Activated CD8-positive, alpha-beta memory T cell treated with anti-CD3 and anti-CD28 coated beads for 4 hours (primary cell): ENCODE results near the gene VAPB.
"Not testable (repeated sequence)": the region's sequence is repeated elsewhere in the genome, so short reads cannot be mapped to it uniquely, and the experiment has no call there.

ENCODE experiments used
- DNase-seq, 2 donors: peaks; one replicate each; pipeline ENCODE4 v3.0.0-alpha.2; 2020; ENCODE audit warnings: low read depth in 2 of 2

Gene VAPB, protein sequence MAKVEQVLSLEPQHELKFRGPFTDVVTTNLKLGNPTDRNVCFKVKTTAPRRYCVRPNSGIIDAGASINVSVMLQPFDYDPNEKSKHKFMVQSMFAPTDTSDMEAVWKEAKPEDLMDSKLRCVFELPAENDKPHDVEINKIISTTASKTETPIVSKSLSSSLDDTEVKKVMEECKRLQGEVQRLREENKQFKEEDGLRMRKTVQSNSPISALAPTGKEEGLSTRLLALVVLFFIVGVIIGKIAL

DNA sequence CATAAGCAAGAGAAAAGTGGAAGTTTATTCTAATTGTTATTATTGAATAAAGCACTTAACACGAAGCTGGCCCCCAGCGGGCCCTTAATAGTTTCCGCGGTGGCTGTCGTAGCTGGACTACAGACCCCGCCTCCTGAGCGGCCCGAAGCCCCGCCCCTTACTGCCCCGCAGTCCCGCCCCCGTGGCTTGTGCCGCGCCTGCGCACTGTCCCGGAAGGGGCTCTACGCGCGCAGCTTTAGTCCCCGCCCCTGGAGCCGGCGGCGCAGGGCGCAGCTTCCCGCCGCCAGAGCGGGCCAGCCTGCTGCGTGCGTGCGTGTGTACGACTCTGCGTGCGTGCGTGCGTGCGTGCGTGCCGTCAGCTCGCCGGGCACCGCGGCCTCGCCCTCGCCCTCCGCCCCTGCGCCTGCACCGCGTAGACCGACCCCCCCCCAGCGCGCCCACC lies at the start of gene VAPB:
TSS of gene VAPB (plus strand) at position 348 of the 442 bp plus-strand sequence. CDS start 231 bp downstream, outside the sequence.
- DNase-seq = peak; percentile 92 to 93

DNA sequence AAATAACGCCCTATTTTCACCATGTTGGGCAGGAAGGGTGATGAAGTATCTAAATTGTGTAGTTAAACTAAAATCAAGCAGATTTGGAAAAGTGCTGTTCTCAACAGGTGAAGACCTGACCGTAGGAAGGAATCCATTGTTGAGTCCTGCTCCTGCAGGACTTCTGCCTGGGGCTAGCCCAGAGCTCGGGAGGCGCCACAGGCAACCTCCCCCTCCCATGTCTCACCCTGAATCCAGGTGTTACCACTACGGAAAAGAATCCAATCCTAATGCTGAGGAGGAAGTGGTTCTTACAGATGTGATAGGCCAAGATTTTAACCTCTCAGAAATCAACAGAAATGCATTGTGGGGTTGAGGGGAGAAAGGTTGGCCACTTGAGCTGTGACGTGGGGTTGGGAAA lies 49.3 kb upstream of the VAPB start:
- DNase-seq = no peak

DNA sequence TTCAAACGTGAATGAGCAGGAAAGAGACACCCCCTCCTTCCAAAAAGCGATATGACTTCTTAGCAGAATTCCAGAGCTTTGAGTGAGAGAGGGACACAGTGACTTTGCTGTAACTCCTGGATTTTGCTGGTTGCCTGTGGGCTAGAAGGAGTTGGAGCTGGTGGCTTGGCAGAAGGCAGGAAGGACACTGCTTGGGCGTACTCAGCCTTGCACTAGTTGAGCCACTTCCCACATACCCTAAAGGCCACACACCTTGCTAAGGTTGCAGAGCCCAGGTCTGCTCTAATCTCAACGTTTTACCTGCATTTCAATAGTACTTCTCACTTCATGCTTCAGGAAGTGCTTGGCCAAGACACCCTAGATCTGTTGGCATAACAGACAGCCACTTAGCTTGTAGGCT lies 48.9 kb upstream of the VAPB start:
- no peak for DNase-seq

DNA sequence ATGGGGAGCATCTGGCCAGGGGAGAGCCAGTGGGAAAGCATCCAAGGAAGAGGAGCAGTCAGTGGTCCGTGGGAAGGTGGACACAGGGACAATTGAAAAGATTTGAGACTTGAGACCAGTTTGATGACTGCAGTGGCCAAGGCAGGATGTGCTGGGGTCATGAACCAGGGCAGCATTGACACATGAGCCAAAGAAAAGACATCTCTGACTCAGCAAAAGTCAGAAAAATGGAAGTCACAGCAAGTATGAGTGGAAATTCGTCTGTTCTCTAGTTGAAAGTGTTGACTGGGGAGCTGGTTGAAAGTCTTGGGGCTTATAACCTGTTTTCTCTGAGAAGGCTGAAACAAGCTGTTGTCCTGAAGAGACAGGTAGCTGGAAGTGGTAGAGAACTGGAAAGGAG lies 48.2 kb upstream of the VAPB start:
- DNase-seq = no peak

DNA sequence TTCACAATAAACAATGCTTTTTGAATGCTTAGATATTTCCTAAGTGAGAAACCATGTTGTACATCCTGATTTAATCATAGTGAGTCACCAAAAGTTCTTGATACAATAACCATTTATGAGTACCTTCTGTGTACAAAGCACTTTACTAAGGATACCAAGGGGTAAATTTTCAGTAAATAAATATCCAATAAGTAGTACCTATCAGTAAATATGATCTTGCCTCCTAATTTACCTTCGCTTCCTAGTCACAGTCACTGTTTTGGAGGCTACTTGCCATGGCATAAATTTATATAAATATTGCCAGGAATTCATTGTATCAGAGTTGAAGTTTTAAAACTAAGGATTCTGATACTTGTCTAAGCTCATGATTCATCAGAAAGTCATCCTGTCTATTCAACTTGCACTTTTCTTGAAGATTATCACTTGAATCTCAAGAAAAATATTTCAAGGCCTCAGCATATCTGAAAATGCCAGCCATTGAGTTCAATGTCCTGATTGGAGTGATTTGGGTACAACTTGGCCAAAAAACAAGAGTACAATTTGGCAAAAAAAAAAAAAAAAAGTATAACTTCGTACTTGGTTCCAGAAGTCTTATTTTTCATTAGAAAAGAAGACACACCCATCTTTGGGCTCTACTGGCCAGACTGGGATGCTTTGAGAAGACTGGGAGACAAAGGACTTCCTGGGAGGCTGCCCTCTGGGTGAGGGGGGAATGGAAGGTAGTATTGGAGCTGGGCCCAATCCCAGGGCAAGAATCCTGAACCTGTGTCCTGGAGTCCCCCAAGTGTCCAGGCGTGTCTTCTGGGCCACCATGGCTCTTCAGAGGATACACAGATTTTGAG lies 46.7 kb upstream of the VAPB start:
- DNase-seq = no peak

DNA sequence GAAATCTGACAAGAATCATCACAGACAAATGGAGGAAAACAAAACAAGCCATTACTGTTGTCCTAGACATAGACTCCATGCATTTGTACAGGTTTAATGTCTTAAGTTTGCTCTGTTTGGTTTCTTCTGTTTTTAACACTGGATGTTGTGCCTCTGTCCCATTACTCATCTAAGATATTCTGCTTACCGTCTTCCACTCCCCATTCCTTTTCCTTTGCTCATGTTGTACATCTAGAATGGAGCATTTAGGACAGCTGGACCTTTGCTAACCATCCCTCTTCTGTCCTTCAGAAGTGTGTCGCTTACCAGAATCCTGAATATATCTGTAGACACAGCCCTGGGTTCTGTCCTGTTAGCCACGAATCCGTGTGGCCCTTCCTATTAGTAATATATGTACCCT lies 44.3 kb upstream of the VAPB start:
- DNase-seq = no peak

DNA sequence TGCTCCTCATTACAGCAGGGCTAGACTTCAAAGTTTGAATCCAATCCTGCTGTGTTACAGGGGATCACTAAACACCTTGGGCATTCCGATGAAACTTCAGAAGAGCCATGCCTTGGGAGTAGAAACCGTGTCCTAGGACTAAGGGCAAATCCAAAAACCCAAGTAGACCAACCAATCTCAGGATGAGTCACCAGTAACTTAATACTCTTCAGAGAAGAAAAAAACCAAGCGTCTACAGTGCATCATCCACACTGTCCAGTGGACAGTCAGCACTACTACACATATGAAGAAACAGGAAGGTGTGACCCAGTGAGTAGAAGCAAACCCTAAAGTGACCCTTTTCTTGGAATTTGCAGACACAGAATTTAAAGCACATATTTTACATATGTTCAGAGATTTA lies 39.5 kb upstream of the VAPB start:
- no peak for DNase-seq

DNA sequence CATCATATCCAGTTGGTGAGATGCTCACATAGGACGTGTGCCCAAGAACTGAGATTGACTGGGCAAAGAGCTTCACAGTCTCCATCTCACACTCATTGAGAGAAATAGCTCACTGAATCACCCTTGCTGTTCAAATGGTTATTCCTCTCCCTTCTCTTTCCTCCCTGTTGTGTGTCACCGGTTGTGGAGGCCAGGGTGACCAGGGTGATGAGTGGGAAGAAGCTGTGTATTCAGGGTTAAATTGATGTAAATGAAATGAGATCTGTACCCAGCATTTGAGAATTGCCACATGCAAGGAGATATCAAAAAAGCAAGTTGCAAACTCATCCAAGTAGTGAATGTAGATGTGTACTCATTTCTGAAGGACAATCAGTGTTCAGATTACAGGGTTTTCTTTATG lies 36.6 kb upstream of the VAPB start:
- no peak for DNase-seq

DNA sequence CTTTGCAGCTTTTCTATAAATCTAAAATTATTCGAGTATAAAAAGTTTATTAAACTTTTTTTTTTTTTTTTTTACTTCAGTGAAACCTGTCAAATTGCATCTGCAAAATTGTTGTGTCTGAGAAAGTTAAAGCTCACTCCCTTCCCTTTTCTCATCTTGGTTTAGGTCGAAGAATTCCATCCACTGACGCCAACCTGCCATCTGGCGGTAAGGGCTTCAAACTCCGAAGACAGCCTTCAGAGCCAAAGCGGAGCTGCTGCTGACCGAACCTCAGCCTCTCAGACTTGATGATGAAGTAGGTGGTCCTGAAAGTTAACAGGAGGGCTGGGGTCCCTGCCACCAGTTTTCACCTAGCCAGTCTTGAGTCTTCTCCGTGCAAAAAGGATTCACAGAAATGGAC lies 29.6 kb upstream of the VAPB start:
- no peak for DNase-seq

DNA sequence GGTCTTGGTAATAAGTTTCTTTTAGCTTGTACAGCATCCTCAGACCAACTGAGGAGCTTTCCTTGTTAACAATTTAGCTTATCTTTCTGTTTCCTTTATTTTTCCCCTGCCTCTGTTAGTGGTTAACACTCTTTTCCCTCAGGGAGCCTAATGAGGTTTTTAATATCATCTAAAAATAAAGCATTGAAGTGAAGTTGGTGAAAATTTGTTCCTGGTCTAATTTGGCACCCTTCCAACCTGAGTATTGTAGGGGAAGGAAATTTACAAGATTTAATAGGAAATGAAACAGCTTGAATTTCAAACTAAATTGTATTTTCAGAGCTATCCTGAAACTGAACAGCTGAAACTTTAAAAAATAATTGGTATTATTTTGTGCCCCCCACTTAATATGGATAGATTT lies 28.1 kb upstream of the VAPB start:
- DNase-seq = no peak

DNA sequence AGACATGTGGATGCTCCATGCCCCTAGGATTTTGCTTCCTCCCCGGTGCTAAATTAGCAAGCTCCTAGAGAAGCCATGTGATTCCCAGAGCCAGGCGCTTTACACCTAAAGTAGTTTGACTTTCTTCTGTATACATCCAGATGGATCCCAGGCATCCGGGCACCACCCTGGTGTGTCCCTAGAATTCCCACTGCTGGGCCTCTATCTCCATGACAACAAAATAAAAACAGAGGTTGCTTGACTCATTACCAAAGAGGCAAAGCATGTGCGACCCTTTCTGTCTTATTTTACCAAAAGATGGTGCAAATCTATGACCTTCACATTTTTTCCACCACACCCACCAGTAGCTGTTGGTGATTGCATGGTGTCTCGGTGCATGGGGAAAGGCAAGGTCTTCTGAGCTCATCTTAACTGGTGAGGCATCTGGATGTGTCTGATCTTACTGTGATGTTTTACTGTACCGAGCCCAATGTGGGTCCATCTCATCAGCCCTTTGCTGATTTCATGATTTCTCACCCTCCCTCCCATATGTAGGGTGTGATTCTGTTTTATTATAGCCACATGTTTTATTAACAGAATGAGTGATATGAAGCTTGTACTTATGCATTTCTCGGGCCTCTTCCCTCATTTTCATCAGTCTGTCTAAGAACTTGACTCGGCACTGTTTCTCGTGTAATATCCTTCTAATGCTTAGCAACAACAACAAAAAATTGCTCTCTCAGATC lies 27.4 kb upstream of the VAPB start:
- DNase-seq = no peak

DNA sequence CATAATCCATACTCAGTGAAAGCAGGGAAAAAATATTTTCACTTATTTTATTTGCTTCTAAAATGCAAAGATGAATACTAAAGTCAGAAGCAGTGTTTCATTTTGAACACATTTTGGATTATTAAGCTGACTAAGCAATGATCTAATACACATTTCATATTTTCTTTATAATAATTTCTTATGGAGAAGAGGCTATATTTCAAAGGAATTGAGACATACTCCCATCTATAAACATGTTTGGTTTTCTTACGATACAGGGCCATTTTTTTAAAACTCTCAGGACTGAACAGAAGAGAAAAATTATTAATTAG lies 26.9 kb upstream of the VAPB start:
- no peak for DNase-seq

DNA sequence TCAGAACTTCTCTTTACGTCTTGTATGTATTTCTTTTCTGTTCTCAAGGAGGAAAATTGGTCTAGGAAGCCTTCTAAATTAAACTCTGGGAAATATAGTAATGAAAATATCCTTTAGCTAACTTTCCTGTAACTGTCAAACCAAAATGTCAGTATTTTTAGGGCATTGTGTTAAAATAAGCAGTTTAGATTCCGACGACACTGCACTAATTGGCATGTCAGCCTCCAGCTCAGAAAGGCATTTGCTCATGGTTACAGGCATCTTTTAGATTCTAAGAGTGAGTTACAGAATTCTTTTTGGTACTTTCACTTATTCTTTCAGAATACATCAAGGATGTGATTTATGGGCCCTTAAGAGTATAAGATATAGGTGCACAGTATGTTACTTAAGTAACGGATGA lies 26.1 kb upstream of the VAPB start:
- no peak for DNase-seq

DNA sequence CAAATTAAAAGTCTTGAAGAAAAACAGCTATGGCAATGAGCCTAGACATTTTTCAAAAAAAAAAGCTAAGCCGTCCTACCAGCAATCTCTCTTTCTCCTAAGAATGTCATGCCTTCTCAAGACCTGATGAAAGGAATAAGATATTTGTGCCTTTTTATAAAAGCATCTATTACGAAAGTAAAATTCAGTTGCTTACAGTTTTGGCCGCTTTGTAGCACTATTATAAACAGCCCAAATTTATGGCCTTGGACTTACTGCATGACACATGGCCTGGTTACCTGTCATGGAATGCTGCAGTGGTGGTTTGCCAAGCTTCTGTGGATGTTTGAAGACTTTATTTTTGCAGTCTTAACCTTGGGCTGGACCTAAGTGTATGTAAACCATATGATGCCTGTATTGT lies 22.2 kb upstream of the VAPB start:
- DNase-seq = no peak

DNA sequence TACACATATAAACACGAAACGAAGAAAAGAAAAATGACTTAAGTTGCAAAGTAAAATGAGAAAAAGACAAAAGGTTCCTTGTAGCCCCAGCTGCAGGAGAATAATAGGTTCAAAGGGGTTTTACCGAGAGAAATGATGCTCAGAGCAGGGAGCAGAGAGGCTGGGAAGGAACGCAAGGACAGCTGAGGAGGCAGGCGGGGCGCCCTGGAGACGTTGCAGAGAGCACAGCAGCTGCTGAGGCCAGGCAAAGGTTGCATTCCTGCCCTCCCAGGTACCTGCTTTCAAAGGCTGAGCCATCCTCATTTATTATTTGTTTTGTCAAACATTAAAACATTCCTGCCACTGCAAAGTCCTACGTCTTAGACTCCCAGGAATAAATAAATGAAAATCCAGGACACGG lies 16.2 kb upstream of the VAPB start:
- no peak for DNase-seq

DNA sequence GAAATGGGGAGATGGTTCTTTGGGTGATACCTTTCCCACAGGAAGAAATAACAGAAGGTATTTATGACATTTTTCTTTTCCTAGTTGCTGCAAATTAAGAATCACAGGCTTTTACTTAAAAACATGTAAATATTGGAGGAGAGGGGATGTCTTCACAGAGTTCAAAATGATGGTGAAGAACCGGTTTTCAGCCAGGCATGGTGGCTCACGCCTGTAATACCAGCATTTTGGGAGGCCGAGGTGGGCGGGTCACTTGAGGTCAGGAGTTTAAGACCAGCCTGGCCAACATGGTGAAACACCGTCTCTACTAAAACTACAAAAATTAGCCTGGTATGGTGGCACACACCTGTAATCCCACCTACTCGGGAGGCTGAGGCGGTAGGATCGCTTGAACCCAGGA lies 15.7 kb upstream of the VAPB start:
- not testable (repeated sequence) for DNase-seq

DNA sequence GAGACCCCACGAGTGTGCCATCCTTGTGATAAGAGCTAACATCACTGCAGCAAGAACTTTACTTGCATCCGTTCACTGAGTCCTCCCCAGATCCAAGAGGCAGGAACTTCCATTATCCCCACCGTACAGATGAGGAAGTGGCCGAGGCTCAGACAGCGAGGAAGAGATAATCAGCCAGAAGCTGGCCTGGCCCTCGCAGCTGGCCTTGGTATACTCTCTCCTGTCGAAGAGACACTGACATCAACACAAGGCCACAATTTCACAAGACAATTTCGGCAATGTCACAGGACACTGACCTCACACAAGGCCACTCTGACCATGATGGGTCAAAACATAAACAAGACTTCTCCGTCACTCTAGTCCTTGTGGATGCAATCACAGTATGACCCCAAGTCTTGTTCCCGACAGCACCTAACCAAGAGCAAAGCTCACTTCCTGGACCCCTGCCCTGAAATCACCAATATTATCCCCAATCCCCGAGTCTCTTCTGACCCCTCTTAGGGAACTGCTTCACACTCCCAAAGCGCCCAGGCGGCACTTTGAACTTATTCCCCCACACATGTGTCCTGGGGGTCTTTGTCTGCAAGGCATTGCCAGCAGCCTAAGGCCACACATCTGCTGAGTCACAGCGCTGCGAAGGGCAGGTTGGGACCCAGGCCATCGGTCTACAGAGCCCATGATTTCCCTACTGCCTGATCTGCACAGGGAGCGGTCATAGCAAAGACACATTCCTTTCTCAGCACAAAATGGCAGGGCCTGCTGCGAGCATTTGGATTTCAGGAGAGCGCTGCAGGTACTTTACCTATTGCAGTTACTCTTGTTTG lies 14.8 kb upstream of the VAPB start:
- no peak for DNase-seq

DNA sequence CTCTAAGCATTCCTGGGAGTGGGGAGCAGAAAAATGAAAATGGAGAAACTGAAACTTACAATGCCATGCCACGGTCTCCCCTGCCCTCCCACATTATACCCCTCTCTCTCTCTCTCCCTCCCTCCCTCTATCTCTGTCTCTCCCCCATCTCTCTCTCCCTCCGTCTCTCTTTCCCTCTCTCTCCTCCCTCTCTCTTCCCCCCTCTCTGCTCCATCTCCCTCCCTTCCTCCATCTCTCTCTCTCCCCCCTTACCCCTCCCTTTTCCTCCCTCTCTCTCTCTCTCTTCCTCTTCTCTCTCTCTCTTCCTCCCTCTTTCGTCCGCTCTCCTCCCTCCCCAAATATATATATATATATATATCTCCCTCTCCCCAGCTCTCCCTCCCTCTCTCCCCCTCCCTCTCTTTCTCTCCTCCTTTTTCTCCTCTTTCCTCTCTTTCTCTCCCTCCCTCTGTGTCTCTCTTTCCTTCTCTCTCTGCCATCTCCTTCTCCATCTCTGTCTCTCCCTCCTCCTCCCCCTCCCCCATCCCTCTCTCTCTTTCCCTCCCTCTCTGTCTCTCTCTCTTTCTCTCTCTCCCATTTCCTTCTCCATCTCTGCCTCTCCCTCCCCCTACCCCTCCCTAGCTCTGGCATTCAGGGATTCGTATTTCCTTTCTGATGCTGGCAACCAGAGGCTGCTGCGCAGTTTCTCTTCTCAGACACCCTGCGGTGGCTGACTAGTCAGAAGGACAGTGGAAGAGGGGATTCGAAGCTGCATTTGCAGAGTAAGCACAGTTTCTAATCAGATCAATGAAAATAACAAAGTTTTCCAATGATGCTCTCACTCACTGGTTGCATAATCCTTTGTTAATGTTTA lies 13.9 kb upstream of the VAPB start:
- no peak for DNase-seq

DNA sequence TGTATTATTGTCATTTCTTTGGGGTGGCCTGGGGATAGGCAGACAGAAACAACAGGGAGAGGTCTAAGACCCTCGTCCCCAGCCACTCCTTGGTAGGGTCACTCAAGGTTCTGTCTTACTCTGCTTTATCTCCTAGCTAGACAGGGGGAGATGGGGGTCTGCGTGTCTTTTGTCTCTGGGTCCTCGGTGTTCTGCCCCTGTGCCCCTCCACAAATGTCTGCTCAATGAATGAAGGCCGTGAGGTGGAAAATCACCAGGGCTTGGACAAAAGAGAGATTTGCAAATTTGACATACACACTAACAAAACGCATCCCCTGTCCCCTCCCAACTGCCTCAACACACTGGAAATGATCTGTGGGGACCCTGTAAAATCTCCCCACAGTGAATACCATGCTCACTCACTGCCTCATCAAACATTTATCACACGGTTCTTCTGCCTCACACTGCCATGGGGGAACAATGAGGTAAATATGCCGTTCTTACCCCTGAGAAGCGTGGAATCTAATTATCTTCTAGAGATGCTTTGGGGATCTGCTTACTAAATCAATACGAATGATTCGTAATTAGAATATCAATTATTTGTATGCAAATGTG lies 13.2 kb upstream of the VAPB start:
- no peak for DNase-seq

DNA sequence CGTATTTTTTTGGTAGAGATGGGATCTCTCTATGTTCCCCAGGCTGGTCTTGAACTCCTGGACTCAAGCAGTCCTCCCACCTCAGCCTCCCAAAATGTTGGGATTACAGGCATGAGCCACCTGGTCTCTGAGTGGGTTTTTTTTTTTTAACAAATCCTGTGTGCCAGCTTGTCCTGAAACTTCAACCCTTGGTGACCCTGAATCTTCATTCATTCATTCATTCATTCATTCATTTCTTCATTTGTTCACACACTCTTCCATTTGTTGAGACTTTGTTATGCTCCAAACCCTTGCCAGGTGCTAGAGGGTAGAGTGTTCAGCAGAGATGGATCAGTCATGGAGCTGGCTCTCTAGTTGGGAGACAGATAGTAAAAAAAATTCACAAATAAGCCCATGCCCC lies 12.0 kb upstream of the VAPB start:
- DNase-seq = no peak
